KOPT-K1 (cell line): ENCODE measurements around the gene ING3.
"Not testable (repeated sequence)": the region's sequence is repeated elsewhere in the genome, so short reads cannot be mapped to it uniquely, and the experiment has no call there.

ENCODE experiments used
- H3K27ac ChIP-seq: fragments of 200-600 bp; sonication (generic); 2 replicates; pipeline ENCODE4 v1.5.1; 2016; ENCODE audit warnings: antibody characterized with exemption, mild to moderate bottlenecking, low read depth, low read length; ENCODE audit not compliant: poor library complexity, severe bottlenecking
- H3K36me3 ChIP-seq: fragments of 200-600 bp; sonication (generic); 2 replicates; pipeline ENCODE4 v1.5.1; 2017; ENCODE audit warnings: antibody characterized with exemption, mild to moderate bottlenecking, low read length, moderate library complexity; ENCODE audit not compliant: insufficient read depth
- H3K9me3 ChIP-seq: fragments of 200-600 bp; sonication (generic); 2 replicates; pipeline ENCODE4 v1.5.1; 2017; ENCODE audit warnings: antibody characterized with exemption, low read length, mild to moderate bottlenecking; ENCODE audit not compliant: insufficient read depth, poor library complexity, severe bottlenecking

Gene ING3

DNA sequence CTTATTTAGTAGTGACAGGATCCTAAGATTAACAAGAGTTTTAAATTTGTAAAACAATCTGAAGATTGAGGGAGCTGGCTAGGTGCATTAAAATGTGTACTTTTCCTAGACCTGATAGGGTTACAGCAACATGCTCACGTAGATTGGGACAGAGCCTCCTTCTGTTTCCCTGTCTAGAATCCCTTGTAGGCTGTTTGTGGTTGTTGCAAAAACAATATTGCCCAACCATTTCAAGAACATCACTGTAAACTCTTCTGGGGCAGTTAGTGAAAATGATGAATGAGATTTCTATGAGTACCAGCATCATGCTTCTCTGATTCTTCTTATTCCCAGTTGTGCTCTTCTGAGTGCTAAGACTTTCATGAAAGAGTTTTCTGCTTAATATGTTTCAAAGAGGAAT lies 23.3 kb downstream of the ING3 start:
- Histone ChIP-seq H3K36me3 (peaks cover 78% of the 10 kb centered on the region), H3K27ac (no peak overlapping the region), H3K9me3 (no peaks in the 10 kb centered on the region)

DNA sequence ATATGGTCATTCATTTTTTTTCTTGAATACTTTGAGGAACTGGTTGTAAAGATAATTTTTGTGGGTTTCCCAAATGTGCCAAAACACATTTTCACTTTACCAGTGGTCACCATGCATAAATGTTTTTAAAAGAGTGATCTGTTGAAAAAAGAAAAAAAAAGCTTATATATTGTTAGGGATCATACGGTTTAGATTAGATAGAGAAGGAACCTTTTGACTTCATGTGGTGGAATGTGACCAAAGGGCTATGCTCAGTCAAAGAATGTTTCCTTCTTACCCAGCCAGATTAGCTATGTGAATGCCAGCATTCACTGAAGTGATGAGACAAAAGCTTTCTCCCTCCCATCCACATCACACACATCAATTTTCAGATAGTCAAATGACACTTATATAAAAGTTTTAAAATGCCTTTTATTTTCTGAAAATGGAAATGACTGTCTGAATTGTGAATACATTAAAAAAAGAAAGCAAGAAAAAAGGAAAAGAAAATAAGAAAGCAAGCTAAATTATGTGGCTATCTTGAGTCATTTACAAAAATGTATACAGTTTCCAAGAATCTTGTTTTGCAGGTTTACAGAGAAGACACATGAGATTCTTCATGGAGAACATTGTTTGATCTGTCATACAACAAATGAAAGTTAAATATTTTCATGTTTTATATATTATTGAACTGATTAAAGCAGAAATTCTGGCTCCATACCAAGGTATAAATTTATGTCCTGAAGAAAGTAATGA lies 29.4 kb downstream of the ING3 start:
- H3K9me3 ChIP-seq: no peaks in the 10 kb centered on the region
- peaks cover 18% of the 10 kb centered on the region for H3K36me3 ChIP-seq
- H3K27ac ChIP-seq: no peak overlapping the region

DNA sequence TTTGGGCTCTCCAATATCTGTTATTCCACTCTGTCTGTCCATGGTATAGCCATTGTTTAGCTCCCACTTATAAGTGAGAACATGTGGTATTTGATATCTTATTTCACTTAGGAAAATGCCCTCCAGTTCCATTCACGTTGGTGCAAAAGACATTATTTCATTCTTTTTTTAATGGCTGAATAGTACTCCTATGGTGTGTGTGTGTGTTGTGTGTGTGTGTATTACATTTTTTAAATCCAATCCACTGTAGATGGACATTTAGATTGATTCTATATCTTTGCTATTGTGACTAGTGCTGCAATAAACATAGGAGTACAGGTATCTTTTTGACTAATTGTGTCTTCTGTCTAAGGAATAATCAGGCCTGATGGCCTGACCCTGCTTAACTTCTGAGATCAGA lies 30.5 kb downstream of the ING3 start:
- Histone ChIP-seq H3K9me3 (no peaks in the 10 kb centered on the region), H3K36me3 (peaks cover 8% of the 10 kb centered on the region; the same call in 1 of the 2 replicates), H3K27ac (no peak overlapping the region)

DNA sequence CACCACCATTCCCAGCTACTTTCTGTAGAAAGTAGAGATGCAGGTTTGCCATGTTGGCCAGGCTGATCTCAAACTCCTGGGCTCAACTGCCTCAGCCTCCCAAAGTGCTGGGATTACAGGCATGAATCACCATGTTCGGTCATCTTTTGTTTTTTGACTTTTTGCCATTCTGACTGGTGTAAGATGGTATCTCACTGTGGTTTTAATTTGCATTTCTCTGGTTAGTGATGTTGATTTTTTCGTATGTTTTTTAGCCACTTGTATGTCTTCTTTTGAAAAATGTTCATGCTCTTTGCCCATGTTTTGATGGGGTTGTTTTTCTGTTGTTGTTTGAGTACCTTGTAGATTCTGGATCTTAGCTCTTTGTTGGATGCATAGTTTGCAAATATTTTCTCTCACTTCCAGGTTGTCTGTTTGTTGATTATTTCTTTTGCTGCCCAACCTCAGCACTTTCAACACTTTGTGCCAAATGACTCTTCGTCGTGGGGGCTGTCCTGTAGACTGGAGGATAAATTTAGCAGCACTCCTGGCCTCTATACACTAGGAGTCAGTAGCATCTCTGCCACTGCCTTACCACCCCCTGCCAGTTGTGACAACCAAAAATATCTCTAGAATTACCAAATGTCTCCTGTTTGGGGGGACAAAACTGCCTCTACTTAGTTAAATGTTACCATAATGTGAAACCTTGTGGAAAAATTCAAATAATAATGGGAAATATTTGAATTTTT lies 31.5 kb downstream of the ING3 start:
- H3K9me3 ChIP-seq: no peaks in the 10 kb centered on the region
- H3K36me3 ChIP-seq: no peaks in the 10 kb centered on the region
- no peak overlapping the region for H3K27ac ChIP-seq

DNA sequence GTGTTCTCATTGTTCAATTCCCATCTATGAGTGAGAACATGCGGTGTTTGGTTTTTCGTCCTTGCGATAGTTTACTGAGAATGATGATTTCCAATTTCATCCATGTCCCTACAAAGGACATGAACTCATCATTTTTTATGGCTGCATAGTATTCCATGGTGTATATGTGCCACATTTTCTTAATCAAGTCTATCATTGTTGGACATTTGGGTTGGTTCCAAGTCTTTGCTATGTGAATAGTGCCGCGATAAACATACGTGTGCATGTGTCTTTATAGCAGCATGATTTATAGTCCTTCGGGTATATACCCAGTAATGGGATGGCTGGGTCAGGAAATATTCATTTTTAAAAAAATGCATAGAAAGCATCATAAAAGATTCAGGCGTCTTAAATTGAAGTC lies 33.0 kb downstream of the ING3 start:
- H3K36me3 ChIP-seq, H3K9me3 ChIP-seq, H3K27ac ChIP-seq: not testable (repeated sequence)

DNA sequence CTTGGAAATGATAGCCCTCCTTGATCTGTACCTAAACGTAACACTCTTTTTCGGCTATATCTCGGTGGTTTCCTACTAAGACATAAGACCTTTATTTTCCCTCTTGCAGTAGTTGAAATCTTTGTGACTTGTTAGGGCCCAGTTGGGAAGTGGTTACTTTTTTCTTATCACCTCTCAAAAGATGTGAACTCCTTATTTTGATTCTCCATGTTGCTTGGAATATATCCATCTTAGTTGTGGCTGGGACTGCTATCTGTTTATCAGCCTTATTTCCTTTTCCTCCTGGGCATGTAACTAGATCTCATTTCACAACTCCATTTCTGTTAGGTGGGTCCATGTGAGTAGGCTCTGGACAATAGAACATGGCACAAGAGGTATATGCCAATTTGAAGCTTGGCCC lies 33.8 kb downstream of the ING3 start:
- H3K27ac ChIP-seq: no peak overlapping the region
- no peaks in the 10 kb centered on the region for H3K9me3 ChIP-seq
- no peaks in the 10 kb centered on the region for H3K36me3 ChIP-seq

DNA sequence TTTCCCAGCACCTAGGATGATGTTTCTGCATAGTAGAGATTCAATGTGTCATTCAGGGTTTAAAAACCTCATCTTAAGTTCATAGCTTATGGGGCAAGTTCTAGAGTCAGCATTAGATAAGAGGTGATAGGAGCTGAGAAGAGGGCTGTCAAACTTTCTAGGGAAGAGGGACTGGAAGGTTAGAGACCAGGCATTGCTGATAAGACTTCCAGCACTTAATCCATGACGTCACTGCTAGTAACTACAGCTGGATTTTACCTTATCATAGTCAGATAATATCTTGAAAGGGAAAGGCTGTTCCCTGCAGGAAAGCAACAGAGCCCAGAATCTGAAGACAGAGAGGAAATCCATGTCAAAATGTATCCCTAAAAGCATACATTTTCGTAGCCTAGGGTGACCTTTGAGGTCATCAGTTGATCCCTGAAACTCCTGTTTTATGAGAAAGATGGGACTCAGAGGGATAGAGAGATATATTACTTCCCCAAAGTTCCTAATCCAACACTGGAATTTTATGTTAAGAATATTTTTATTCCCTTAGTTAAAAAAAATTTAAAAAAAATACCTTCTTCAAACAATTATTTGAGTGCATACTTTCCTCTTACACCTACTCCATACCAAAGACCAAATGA lies 34.7 kb downstream of the ING3 start:
- Histone ChIP-seq H3K9me3 (no peaks in the 10 kb centered on the region), H3K27ac (no peak overlapping the region), H3K36me3 (no peaks in the 10 kb centered on the region)

DNA sequence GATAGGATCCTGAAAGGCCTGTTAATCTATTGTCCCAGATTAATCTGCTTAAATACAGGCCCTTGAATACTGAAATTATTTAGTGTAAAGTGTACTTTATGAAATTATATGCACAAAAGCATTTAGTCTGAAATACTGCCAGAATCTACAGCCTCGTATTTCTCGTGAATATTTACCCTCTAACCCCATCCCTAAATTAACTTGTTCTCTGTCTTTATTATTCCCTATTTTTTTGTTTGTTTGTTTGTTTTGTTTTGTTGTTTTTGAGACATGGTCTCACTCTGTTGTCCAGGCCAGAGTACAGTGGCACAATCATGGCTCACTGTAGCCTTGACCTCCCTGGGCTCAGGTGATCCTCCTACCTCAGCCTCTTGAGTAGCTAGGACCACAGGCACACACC lies 35.3 kb downstream of the ING3 start:
- H3K9me3 ChIP-seq: no peaks in the 10 kb centered on the region
- H3K27ac ChIP-seq: no peak overlapping the region
- no peaks in the 10 kb centered on the region for H3K36me3 ChIP-seq

DNA sequence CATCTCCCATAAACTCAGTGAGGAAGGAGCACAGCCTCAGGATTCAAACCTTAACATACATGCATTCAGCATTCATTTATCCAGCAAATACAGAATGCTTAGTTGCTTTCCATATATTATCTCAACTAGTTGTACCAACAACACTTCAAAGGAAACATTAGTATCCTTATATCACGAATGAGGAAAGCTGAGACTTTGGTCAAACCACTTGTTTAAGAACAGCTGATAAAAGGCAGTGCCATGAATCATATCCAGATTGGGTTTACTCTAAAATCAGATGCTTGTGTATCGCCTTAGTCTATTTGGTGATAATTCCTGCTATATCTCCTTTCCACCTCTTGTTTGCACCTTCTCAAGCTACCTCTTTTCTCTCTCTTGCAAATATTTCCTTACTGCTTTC lies 36.1 kb downstream of the ING3 start:
- Histone ChIP-seq H3K36me3 (no peaks in the 10 kb centered on the region), H3K9me3 (no peaks in the 10 kb centered on the region), H3K27ac (no peak overlapping the region)

DNA sequence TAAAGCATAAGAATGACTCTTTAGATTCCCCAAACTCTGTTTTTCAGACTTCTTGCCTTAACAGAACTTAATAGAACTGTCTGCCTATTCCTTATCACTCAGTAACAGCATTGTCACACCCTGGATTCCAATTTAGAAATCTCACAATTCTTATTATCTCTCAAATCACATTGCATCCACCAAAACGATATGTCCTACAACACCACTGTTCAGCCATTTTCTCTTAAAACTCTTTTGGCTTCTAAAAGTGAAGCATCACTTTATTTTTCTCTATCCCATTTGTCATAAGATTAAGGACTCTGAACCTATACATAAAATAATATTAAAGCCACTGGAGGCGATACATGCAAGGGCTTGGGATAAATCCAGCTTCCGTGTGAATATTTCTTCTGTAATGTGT lies 36.7 kb downstream of the ING3 start:
- H3K27ac ChIP-seq: no peak overlapping the region
- H3K9me3 ChIP-seq: no peaks in the 10 kb centered on the region
- H3K36me3 ChIP-seq: no peaks in the 10 kb centered on the region

DNA sequence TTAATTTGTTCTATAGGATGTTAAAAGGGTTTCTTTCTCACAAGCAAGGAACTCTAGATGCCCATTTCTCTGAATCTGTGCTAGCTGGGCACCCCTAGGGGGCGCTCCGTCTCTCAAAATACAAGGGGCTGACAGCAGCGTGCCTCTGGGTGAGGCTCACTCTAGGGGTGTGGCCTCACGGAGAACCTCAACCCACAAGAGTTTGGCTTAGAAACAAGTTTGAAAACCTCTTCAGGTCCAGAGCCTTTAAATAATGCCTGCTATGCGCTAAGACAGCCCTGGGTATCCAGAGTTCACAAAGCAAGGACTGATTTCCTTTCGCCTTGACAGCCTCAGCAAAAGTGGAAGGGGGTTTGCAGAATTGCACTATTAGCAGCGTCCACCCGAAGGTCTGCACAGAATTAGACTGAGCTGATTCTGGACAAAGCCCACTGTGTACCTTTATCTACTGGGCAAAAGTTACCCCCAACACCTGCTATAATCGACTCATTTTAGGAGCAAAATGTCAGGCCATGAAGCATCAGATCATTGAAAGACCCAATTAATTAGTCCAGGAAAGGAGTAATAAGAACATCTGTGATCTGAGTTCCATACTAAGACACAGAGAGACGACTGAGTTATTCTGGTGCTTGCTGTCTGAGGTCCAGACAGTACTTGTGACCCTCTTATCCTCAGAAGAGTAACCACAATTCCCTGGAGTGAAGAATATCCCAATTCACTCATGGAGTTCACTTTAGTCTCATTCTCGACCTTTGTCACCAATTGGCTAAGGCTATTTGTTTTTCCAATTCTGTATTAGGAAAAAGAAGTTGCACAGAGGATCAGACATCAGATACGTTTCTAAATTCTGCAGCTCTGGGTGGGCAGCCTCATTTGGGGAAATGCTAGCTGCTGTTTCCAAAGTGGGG lies 37.4 kb downstream of the ING3 start:
- no peaks in the 10 kb centered on the region for H3K9me3 ChIP-seq
- H3K27ac ChIP-seq: no peak overlapping the region
- H3K36me3 ChIP-seq: no peaks in the 10 kb centered on the region

DNA sequence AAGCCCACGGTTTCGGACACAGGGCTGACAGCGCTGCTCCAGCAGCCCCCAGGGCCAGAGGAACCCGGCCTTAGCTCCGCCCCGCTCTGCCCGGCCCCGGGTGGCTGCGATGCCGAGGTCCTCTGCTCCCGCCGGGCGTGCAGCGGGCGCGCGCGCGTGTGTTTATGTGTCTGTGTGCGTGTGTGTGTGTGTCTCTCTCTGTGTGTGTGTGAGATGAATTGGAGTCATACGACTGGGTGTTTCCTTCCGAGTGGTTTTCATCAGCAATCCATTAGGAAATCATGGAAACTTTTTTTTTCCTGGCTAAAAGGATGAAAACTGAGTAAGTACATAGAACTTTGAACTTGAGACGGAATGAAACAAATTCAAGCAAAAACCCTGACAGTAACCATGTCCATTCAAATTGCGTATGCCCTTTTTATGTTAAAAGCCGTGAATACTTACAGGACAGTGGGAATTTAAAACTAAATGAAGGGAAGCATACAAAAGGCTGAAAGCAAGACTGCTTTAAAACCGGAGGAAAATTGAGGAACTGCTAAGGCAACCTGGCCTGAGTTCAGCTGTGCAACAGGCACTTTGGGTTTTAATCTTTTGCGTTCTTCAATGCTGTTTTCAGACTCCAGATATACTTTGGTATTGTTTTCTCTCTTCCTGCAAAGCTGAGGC lies 38.1 kb downstream of the ING3 start, which contains the start of gene CPED1:
Gene CPED1 (plus strand): TSS at position 121 of the 666 bp plus-strand sequence. CDS start 911 bp downstream, outside the sequence.
- no peak within 1 kb of the TSS for H3K27ac ChIP-seq
- H3K9me3 ChIP-seq: no peaks in the 10 kb centered on the region
- H3K36me3 ChIP-seq: no peaks in the 10 kb centered on the region

DNA sequence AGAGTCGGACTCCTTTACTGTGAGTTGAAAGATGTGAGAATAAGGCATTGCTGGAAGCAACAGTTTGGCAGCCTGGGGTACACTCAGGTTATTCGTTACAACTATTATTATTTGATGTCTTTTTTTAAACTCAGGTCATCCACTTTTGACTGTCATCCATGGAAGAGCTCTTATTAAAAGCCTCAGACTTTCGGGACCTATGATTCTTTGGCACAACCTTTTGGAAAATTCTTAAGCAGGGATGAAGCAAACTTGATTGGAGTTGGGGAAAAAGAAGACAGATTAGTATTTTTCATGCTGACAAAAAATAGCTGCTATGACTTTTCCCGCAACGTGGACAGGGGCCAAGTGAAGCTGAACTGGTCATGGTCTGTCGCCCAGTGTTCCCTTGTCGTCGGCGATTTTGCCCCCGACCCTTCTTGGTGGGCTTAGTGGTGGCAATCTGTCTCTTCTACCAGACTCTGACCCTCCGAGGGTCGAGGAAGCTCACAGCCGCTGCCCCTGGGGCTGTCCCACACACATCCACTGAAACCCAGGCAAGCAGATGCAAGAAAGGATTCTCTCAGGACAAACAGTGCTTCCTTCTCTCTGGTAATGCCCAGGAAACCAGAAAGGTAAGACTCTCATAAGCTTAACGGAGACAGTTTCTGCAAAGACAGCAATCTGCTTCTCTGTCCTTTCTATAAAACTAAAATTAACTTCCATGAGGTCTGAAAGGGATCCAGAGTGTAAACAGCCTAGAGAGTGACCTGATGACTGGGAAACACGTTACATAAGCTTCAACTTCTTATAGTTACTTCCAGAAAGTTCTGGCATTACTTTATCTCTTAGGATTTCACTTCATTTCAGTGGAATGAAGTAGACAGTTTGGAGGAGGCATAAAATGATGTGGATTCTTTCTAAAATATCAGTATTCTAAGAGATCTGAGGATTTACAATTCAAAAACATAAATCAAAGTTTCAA lies 39.0 kb downstream of the ING3 start:
- H3K27ac ChIP-seq: no peak overlapping the region
- H3K9me3 ChIP-seq: no peaks in the 10 kb centered on the region
- H3K36me3 ChIP-seq: no peaks in the 10 kb centered on the region
